ENCODE measurements around the gene PODXL2. TPM values are rescaled to one million over a fixed set of nuclear protein-coding genes. Genes with fewer than 3 reads are reported as not detected.

Gene PODXL2
- total RNA-seq, 1 experiment from 2014 or later: 15.3 TPM

DNA sequence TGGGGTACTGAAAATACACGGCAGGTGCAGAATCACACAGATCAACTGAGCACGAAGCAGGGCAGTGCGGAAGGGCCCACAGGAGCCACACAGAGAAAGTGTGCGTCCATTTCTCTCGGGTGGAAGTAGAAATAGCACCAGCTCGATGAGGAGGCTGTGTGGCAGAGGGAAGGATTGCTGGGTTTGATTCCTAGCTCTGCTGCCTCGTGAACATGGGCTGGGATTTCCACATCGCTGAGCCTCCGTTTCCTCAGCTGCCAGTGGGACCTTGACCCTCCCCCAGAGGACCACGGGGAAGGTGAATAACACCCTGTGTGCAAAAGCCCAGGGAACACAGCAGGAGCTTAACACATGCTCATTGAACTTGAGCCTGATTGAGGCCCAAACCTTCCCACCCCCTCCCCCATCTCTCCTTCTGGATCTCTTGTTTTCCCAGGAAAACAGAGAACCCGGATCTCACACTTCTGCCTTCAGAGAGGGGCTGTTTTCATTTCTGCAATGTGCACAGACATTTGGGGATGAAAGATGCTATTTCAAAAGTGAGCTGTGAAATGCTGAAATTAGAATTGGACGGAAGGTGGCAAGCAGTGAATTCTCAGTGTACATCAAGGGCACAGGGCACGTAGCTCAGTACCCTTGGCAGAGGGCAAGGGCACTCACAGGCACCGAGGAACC lies 82.2 kb downstream of the PODXL2 start:
- no peak overlapping the region for H3K27ac ChIP-seq (ENCODE audit: low read length)
- CTCF ChIA-PET: interaction anchor here (0.7 kb wide), 1 partner anchor 629 kb away, joined by 4 read pairs; no protein-coding TSS in a partner anchor
- H3K36me3 ChIP-seq (ENCODE audit: control insufficient read depth, insufficient read depth, low read length): no peaks in the 10 kb centered on the region
- no peaks in the 10 kb centered on the region for H3K9me3 ChIP-seq (ENCODE audit: control insufficient read depth, insufficient read depth, low read depth, low read length)
- ATAC-seq: no peak
- BruUV-seq (replicated peaks): no TSS peak
- intact Hi-C loops (cut with micrococcal nuclease; ENCODE audit: unreplicated experiment): no loop called here
- H3K4me1 ChIP-seq (ENCODE audit: control insufficient read depth, insufficient read depth, low read length): no peaks in the 10 kb centered on the region
- POLR2A ChIA-PET: interaction anchor here (0.7 kb wide), 1 partner anchor 40 kb away, joined by 5 read pairs; no protein-coding TSS in a partner anchor
- in situ Hi-C loops (cut with HindIII; ENCODE audit: low pct_unique_long_range_greater_than_20kb, low sequenced_read_pairs): no loop called here
- H3K27me3 ChIP-seq (ENCODE audit: control insufficient read depth, insufficient read depth, low read length): peaks cover 3% of the 10 kb centered on the region; the same call in 1 of the 2 replicates
- H3K4me3 ChIP-seq (ENCODE audit: low read depth in 2 of 2, low read length in 2 of 2): no peak overlapping the region
- TF ChIP-seq POLR2AphosphoS5 (IDR thresholded peaks at IDR 0.05; ENCODE audit: low read depth, low read length): no peak
- TF ChIP-seq CTCF (IDR thresholded peaks at IDR 0.05): no peak
- TF ChIP-seq SIN3A (IDR thresholded peaks at IDR 0.05; ENCODE audit: borderline replicate concordance, insufficient read depth, low read depth, low read length): no peak
- TF ChIP-seq REST (IDR thresholded peaks at IDR 0.05; ENCODE audit: insufficient read depth in 1 of 2, low read depth in 2 of 2, low read length in 1 of 2): no peak
- no peak for TF ChIP-seq TCF7L2 (IDR thresholded peaks at IDR 0.05; ENCODE audit: low read depth, low read length)
- no peak for DNase-seq (ENCODE audit: low read depth, low spot score)

DNA sequence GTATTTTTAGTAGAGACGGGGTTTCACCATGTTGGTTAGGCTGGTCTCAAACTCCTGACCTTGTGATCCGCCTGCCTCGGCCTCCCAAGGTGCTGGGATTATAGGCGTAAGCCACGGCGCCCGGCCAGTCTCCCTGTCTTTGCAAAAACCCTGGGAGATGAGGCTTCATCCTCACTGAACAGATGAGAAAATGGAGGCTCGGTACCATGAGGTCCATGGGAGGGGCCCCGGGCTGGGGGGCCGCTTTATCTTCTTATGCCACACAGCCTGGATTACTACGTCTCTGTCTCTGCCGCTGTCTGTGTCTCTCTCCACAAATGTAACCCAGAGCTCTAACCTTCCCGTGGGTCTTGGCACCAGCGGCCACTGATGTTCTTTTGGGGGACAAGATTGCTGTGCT lies 82.9 kb downstream of the PODXL2 start:
- in situ Hi-C loops (cut with HindIII; ENCODE audit: low pct_unique_long_range_greater_than_20kb, low sequenced_read_pairs) (no loop called here), intact Hi-C loops (cut with micrococcal nuclease; ENCODE audit: unreplicated experiment) (no loop called here)
- peaks cover 5% of the 10 kb centered on the region; the same call in 1 of the 2 replicates for H3K27me3 ChIP-seq (ENCODE audit: control insufficient read depth, insufficient read depth, low read length)
- no peak overlapping the region for H3K4me3 ChIP-seq (ENCODE audit: low read depth in 2 of 2, low read length in 2 of 2)
- H3K4me1 ChIP-seq (ENCODE audit: control insufficient read depth, insufficient read depth, low read length): no peaks in the 10 kb centered on the region
- no peaks in the 10 kb centered on the region for H3K9me3 ChIP-seq (ENCODE audit: control insufficient read depth, insufficient read depth, low read depth, low read length)
- no TSS peak for BruUV-seq (replicated peaks)
- no peak overlapping the region for H3K27ac ChIP-seq (ENCODE audit: low read length)
- POLR2A ChIA-PET: no interaction called here
- CTCF ChIA-PET: interaction anchor here (0.7 kb wide), 1 partner anchor 629 kb away, joined by 4 read pairs; no protein-coding TSS in a partner anchor
- TF ChIP-seq CTCF (IDR thresholded peaks at IDR 0.05) (no peak), SIN3A (IDR thresholded peaks at IDR 0.05; ENCODE audit: borderline replicate concordance, insufficient read depth, low read depth, low read length) (no peak), POLR2AphosphoS5 (IDR thresholded peaks at IDR 0.05; ENCODE audit: low read depth, low read length) (no peak), REST (IDR thresholded peaks at IDR 0.05; ENCODE audit: insufficient read depth in 1 of 2, low read depth in 2 of 2, low read length in 1 of 2) (no peak), TCF7L2 (IDR thresholded peaks at IDR 0.05; ENCODE audit: low read depth, low read length) (no peak)
- ATAC-seq (no peak), DNase-seq (ENCODE audit: low read depth, low spot score) (no peak)
- H3K36me3 ChIP-seq (ENCODE audit: control insufficient read depth, insufficient read depth, low read length): no peaks in the 10 kb centered on the region

All from Panc1 (cell line).